Thymus (tissue), 11 donors: Measurements from ENCODE around the gene MCF2L2. TPM values are rescaled to one million over a fixed set of nuclear protein-coding genes. Genes with fewer than 3 reads are reported as not detected.

Experiments used
- DNase-seq, 9 donors: peaks; one replicate each; pipeline ENCODE4 v3.0.0-alpha.2; 2013; ENCODE audit warnings: low spot score in 9 of 9, low read depth in 6 of 9, missing footprints in 1 of 9
- H3K27ac ChIP-seq, 2 donors: one replicate each; pipeline ENCODE4 v1.5.1; 2013; ENCODE audit warnings: control low read depth in 1 of 2, low read depth in 1 of 2, low read length in 1 of 2, mild to moderate bottlenecking in 1 of 2, moderate library complexity in 1 of 2
- H3K27me3 ChIP-seq, 2 donors: one replicate each; pipeline ENCODE4 v1.5.1; 2013; ENCODE audit warnings: low read length in 1 of 2; ENCODE audit not compliant: control insufficient read depth in 2 of 2, insufficient read depth in 1 of 2
- H3K36me3 ChIP-seq, 2 donors: one replicate each; pipeline ENCODE4 v1.5.1; 2013; ENCODE audit warnings: low read length in 1 of 2, mild to moderate bottlenecking in 1 of 2, moderate library complexity in 1 of 2; ENCODE audit not compliant: control insufficient read depth in 2 of 2, insufficient read depth in 2 of 2
- H3K4me1 ChIP-seq, 2 donors: one replicate each; pipeline ENCODE4 v1.5.1; 2013; ENCODE audit warnings: low read length in 2 of 2; ENCODE audit not compliant: control insufficient read depth in 2 of 2, insufficient read depth in 2 of 2
- H3K4me3 ChIP-seq, 2 donors: one replicate each; pipeline ENCODE4 v1.5.1; 2013; ENCODE audit warnings: low read length in 2 of 2, control low read depth in 1 of 2, mild to moderate bottlenecking in 1 of 2
- H3K9me3 ChIP-seq, 2 donors: one replicate each; pipeline ENCODE4 v1.5.1; 2013; ENCODE audit warnings: low read length in 1 of 2, mild to moderate bottlenecking in 1 of 2; ENCODE audit not compliant: control insufficient read depth in 2 of 2, insufficient read depth in 1 of 2
- WGBS: extraction: QIAGEN DNeasy Blood & Tissue Kit; methylation state at CpG from one replicate; pipeline ENCODE4 v1.1.7; 2013; 5-methylcytosine and 5-hydroxymethylcytosine counted together
- polyA plus RNA-seq: library from polyadenylated mRNA; stranded (reverse); fragments of 200-250 nt; gene quantifications from one replicate; pipeline ENCODE4 v1.2.3, GENCODE V29; 2013
- total RNA-seq: library from RNA; stranded (reverse); fragments of 120-200 nt; gene quantifications from one replicate; pipeline ENCODE4 v1.2.4, GENCODE V29; 2013
- donor health status: healthy.

Gene MCF2L2
- total and polyA plus RNA-seq, 2 donors = 1.0 to 1.1 TPM

DNA sequence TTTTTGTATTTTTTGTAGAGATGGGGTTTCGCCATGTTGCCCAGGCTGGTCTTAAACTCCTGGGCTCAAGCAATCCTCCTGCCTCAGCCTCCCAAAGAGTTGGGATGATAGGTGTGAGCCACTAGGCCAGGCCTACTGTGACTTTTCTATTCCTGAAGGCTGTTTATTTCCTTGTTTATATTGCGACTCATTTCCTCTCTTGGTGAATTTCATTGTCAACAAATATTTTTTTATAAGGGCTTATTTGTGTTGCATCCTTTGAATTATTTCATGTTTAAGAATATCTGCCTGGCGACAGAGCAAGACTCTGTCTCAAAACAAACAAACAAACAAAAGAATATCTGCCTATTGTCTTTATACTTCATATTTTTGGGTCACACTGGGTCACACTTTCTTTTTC lies 299.7 kb downstream of the MCF2L2 start:
- WGBS = 98% methylated on average over 3 of the region's 3 CpGs
- Histone ChIP-seq H3K4me1 (peaks cover 0 to 23% of the 10 kb centered on the region in 2 donors), H3K27me3 (no peaks in the 10 kb centered on the region), H3K27ac (no peak overlapping the region), H3K9me3 (peaks cover 0 to 5% of the 10 kb centered on the region in 2 donors), H3K36me3 (no peaks in the 10 kb centered on the region), H3K4me3 (no peak overlapping the region)
- DNase-seq = no peak

Other genes with a start within 250 kb of the MCF2L2 start
- 1.7 TPM for gene B3GNT5, start 175.4 kb downstream of the MCF2L2 start, total RNA-seq
- gene B3GNT5, start 175.4 kb downstream of the MCF2L2 start, polyA plus RNA-seq = 10.5 TPM
- gene KLHL6, start 127.1 kb upstream of the MCF2L2 start, total RNA-seq = 20.9 TPM
- gene KLHL6, start 127.1 kb upstream of the MCF2L2 start, polyA plus RNA-seq = 16.3 TPM
- 42.1 TPM for gene KLHL24, start 207.0 kb upstream of the MCF2L2 start, total RNA-seq
- gene KLHL24, start 207.0 kb upstream of the MCF2L2 start, polyA plus RNA-seq = 23.1 TPM